Measurements from ENCODE around the gene SAMHD1. TPM values are rescaled to one million over a fixed set of nuclear protein-coding genes. Genes with fewer than 3 reads are reported as not detected.
"Not testable (repeated sequence)": the region's sequence is repeated elsewhere in the genome, so short reads cannot be mapped to it uniquely, and the experiment has no call there.

Gene SAMHD1
- total RNA-seq, 1 experiment from 2014 or later, result 10.2 TPM

DNA sequence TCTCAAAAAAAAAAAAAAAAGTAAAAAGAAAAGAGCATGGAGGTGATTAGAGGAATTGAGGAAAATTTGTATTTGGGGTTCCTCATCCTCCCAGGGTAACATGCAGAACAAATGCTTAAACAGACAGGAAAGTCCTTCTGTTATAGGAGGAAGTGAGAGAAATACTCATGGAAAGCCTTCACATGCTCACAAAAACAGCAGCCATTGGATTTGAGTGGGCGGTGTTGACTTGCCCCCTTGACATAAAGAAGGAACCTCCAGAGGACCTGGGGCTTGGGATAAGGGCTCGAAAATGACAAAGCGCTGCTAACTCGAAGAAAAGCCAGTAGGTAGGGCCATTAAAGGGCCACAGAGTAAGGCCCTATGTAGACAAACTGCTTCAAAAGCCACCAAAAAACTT, 17.5 kb upstream of the SAMHD1 start:
- H3K27me3 ChIP-seq (ENCODE audit: control insufficient read depth, insufficient read depth, low read length), result no peaks in the 10 kb centered on the region
- no peaks in the 10 kb centered on the region for H3K36me3 ChIP-seq (replicated peaks; ENCODE audit: control insufficient read depth, insufficient read depth, low read length)
- no peak for DNase-seq
- no peak overlapping the region for H3K4me3 ChIP-seq (ENCODE audit: insufficient read depth, low read depth, low read length)

DNA sequence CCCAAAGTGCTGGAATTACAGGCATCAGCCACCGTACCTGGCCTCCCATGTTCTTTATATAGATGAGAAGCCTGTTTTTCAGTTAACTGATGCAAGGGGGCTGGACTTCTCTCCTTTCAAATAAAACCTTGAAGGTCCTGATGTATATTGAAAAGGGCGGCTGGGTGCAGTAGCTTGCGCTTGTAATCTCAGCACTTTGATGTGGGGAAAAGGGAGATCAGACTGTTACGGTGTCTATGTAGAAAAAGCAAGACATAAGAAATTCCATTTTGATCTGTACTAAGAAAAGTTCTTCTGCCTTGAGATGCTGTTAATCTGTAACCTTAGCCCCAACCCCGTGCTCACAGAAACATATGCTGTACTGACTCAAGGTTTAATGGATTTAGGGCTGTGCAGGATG, 16.1 kb upstream of the SAMHD1 start:
- DNase-seq, result no peak
- H3K27me3 ChIP-seq (ENCODE audit: control insufficient read depth, insufficient read depth, low read length), result no peaks in the 10 kb centered on the region
- no peak overlapping the region for H3K4me3 ChIP-seq (ENCODE audit: insufficient read depth, low read depth, low read length)
- H3K36me3 ChIP-seq (replicated peaks; ENCODE audit: control insufficient read depth, insufficient read depth, low read length), result no peaks in the 10 kb centered on the region

DNA sequence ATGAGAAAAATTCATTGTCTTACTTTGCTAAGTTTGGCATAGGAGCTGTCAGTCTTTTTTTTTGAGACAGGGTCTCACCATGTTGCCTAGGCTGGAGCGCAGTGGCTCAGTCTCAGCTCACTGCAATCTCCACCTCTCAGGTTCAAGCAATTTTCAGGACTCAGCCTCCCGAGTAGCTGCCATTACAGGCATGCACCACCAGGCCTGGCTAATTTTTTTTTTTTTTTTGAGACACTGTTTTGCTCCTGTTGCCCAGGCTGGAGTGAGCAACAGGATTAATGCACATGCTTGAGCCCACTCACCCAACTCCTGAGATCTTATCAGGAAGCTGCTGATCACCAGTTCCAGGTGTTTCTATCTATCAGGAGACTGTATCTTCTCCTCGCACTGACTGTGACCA, 15.5 kb upstream of the SAMHD1 start:
- not testable (repeated sequence) for DNase-seq; H3K4me3 ChIP-seq (ENCODE audit: insufficient read depth, low read depth, low read length); H3K36me3 ChIP-seq (replicated peaks; ENCODE audit: control insufficient read depth, insufficient read depth, low read length); H3K27me3 ChIP-seq (ENCODE audit: control insufficient read depth, insufficient read depth, low read length)

DNA sequence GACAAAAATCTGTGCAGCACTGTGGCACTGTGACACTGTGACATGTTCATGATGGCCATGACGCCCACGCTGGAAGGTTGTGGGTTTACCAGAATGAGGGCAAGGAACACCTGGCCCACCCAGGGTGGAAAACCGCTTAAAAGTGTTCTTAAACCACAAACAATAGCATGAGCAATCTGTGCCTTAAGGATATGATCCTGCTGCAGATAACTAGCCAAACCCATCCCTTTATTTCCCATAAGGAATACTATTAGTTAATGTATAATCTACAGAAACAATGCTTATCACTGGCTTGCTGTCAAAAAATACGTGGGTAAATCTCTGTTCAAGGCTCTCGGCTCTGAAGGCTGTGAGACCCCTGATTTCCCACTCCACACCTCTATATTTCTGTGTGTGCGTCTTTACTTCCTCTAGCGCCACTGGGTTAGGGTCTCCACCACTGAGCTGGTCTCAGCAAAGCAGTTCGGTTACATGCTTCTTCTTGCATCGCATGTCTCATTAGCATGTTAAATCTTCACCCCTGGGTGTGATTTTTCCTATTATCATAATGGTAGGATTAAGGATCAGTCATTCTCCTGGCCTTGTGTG, 10.9 kb upstream of the SAMHD1 start:
- DNase-seq; H3K36me3 ChIP-seq (replicated peaks; ENCODE audit: control insufficient read depth, insufficient read depth, low read length); H3K4me3 ChIP-seq (ENCODE audit: insufficient read depth, low read depth, low read length); H3K27me3 ChIP-seq (ENCODE audit: control insufficient read depth, insufficient read depth, low read length): not testable (repeated sequence)

DNA sequence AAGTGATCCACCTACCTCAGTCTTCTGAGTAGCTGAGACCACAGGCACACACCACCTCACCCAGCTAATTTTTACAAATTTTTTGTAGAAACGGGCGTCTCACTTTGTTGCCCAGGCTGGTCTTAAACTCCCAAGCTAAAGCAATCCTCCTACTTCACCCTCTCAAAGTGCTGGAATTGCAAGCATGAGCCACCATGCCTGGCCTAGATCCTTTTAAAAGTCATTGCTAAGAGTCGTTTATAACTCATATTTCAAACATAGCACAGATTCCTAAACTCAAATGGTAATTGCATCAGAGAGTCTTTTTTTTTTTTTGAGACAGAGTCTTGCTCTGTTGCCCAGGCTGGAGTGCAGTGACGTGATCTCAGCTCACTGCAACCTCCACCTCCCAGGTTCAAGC, 7.7 kb upstream of the SAMHD1 start:
- Histone ChIP-seq H3K27me3 (ENCODE audit: control insufficient read depth, insufficient read depth, low read length) (no peaks in the 10 kb centered on the region), H3K36me3 (replicated peaks; ENCODE audit: control insufficient read depth, insufficient read depth, low read length) (no peaks in the 10 kb centered on the region), H3K4me3 (ENCODE audit: insufficient read depth, low read depth, low read length) (no peak overlapping the region)
- no peak for DNase-seq

DNA sequence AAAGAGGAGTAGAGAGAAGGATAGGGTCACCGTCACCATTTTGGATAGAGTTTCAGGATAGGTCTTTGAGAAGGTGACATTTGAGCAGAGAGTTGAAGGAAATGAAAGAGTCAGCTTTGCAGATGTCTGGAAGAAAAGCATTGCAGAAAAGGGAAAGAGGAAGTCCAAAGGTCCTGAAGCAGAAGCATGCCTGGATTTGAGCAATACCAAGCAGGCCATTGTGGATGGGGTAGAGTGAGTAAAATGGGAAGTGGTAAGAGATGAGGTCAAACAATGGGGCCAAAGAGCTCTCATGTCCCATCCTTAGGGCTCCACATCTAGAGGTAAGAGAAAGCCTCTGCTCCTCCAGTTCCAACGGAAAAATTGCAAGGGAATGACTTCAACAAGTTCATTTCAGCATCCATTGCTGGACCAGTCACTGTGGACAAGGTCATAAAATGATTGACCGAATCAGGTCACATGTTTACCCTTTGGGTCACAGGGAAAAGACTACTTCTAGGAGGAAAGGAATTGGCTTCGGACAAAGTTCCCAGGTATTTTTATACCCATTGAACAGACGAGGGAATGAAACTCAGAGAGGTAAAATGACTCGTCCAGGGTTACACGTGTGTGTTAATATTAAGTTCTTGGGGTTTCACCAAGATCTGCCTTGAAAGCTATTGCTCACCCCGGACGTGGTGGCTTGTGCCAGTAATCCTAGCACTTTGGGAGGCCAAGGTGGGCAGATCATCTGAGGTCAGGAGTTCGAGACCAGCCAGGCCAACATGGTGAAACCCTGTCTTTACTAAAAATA, 6.6 kb upstream of the SAMHD1 start:
- no peaks in the 10 kb centered on the region for H3K27me3 ChIP-seq (ENCODE audit: control insufficient read depth, insufficient read depth, low read length)
- no peak overlapping the region for H3K4me3 ChIP-seq (ENCODE audit: insufficient read depth, low read depth, low read length)
- no peaks in the 10 kb centered on the region for H3K36me3 ChIP-seq (replicated peaks; ENCODE audit: control insufficient read depth, insufficient read depth, low read length)
- no peak for DNase-seq

DNA sequence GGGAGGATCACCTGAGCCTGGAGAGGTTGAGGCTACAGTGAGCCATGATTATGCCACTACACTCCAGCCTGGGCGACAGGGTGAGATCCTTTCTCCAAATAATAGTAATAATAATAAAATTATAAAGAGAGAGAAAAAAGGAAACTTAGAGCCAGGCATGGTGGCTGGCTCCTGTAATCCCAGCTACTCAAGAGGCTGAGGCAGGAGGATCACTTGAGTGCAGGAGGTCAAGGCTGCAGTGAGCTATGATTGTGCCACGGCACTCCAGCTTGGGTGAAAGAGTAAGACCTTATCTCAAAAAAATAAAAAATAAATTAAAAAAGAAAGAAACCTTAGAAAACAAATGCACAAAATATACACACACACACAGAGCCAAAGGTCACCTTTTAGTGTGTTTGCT, 5.2 kb upstream of the SAMHD1 start:
- DNase-seq, result no peak
- Histone ChIP-seq H3K27me3 (ENCODE audit: control insufficient read depth, insufficient read depth, low read length) (no peaks in the 10 kb centered on the region), H3K4me3 (ENCODE audit: insufficient read depth, low read depth, low read length) (no peak overlapping the region), H3K36me3 (replicated peaks; ENCODE audit: control insufficient read depth, insufficient read depth, low read length) (no peaks in the 10 kb centered on the region)

DNA sequence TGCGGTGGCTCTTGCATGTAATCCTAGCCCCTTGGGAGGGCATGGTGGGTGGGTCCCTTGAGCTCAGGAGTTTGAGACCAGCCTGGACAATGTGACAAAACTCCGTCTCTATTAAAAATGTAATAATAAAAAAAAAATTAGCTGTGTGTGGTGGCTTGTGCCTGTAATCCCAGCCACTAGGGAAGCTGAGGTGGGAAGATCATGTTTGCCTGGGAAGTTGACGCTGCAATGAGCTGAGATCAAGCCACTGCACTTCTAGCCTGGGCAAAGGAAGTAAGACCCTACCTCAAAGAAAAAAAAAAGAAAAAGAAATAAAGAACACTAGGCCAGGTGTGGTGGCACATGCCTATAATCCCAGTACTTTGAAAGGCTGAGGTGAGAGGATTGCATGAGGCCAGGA, 4.5 kb upstream of the SAMHD1 start:
- Histone ChIP-seq H3K27me3 (ENCODE audit: control insufficient read depth, insufficient read depth, low read length) (peaks cover 1% of the 10 kb centered on the region; the same call in 1 of the 2 replicates), H3K4me3 (ENCODE audit: insufficient read depth, low read depth, low read length) (no peak overlapping the region), H3K36me3 (replicated peaks; ENCODE audit: control insufficient read depth, insufficient read depth, low read length) (no peaks in the 10 kb centered on the region)
- DNase-seq, result no peak

DNA sequence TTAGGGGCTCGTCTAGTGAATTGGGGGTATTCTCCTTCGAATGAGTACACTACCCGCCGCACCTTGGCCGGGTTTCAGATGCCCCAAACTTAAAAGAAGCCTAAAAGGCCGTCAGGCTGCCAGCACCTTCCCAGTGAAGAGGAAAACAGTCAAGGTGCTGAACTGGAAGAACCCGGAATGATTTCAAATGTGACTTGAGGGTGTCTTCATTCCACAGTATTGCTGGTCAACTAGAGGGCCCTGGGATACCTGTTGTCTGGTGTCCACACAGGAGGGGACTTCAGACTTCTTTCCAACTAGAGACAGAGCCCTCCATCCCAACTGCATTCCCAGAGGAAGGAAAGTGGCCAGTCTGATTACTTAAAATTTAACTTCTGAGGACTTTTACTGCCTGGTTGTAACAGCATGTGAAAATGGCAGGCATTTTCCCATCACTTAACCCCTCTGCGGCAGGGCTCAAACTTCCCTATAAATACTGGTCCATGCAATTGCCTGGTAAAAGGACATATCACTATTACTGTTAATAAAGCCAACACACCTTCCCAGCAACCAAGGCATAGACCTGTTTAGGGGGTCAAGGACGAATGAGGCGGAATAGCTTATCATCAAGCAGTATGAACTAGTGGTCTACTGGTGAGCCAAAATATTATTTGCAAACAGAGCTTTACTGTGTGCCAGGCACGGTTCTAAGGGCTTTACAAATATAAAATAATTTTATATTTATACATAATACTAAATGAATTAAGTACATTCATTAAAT, 651 bp upstream of the SAMHD1 start:
- no peak for DNase-seq
- Histone ChIP-seq H3K27me3 (ENCODE audit: control insufficient read depth, insufficient read depth, low read length) (peaks cover 5% of the 10 kb centered on the region; the same call in 1 of the 2 replicates), H3K4me3 (ENCODE audit: insufficient read depth, low read depth, low read length) (peak overlapping the region; percentile 85), H3K36me3 (replicated peaks; ENCODE audit: control insufficient read depth, insufficient read depth, low read length) (no peaks in the 10 kb centered on the region)

DNA sequence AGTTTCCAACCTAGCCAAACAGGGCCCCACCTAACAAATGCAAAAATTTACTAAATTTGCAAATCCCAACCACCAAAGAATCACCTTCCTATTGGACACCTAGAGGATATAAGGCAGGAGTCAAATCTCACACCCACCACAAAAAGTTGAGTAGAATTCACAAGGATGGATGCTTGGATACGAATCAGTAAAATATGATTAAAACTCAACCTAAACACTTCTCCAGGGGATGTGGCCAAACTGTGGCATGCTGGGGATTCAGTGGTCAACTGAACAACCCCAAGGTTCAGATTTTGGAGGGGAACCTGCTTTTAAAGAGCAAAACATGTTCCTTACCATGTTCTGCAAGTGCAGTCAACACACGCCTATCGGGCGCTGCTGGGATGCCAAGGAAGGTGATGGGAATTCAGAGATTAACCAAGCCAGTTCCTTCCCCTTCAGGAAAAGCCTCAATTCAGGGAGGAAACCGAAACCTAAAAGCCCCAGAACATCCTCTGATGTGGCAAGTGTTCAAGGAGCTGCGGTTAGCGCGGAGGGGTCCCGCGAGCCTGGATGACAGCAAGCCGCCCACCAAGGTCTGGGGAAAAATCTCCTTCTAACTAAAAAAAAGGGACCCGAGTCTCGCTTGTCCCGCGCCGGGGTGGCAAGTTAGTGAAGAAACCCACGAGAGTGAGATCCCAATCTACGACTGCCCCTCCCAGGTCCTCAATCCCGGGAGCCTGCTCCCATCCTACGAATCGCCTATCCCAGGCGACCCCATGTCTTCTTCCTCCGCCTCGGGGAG, 902 bp downstream of the SAMHD1 start:
- H3K36me3 ChIP-seq (replicated peaks; ENCODE audit: control insufficient read depth, insufficient read depth, low read length), result no peaks in the 10 kb centered on the region
- H3K4me3 ChIP-seq (ENCODE audit: insufficient read depth, low read depth, low read length), result peak overlapping the region; percentile 85
- peaks cover 5% of the 10 kb centered on the region; the same call in 1 of the 2 replicates for H3K27me3 ChIP-seq (ENCODE audit: control insufficient read depth, insufficient read depth, low read length)
- DNase-seq, result peak; percentile 59

DNA sequence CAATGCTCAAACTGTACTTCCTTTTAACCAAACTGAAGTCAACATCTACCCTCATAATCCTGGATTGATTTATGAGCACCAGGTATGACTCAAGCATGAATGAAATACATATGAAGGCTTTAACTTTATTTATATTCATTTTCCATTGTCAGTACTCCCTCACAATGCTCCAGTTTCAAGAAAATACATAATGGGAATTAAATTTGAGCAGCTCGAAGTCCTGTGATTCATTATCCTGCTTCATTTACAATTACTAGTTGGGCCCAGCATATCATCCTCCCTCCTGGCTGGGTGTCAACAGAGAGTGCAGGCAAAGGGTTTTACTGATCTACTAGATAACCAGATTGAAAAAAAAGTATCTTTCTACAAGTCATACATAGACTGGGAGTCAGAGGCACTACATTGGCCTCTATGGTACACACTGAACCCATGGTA, 10.1 kb downstream of the SAMHD1 start:
- Histone ChIP-seq H3K36me3 (replicated peaks; ENCODE audit: control insufficient read depth, insufficient read depth, low read length) (peaks cover 5% of the 10 kb centered on the region), H3K4me3 (ENCODE audit: insufficient read depth, low read depth, low read length) (no peak overlapping the region), H3K27me3 (ENCODE audit: control insufficient read depth, insufficient read depth, low read length) (no peaks in the 10 kb centered on the region; the same call in 1 of the 2 replicates)
- no peak for DNase-seq

DNA sequence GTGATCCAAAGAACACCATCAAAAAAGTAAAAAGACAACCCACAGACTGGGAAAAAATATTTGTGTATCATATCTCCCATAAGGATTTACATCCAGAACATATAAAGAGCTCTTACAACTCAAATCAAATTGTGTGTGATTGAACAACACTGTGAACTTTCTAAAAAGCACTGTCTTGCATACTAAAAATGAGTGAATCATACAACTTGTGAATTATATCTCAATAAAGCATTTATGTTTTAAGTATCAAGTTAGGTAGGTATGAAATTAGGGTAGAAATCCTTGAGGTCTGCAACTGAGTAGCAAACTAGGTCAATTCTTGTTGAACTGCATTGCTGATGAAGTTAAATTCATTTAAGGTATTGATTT, 14.1 kb downstream of the SAMHD1 start:
- Histone ChIP-seq H3K4me3 (ENCODE audit: insufficient read depth, low read depth, low read length) (no peak overlapping the region), H3K27me3 (ENCODE audit: control insufficient read depth, insufficient read depth, low read length) (no peaks in the 10 kb centered on the region), H3K36me3 (replicated peaks; ENCODE audit: control insufficient read depth, insufficient read depth, low read length) (peaks cover 4% of the 10 kb centered on the region)
- no peak for DNase-seq

DNA sequence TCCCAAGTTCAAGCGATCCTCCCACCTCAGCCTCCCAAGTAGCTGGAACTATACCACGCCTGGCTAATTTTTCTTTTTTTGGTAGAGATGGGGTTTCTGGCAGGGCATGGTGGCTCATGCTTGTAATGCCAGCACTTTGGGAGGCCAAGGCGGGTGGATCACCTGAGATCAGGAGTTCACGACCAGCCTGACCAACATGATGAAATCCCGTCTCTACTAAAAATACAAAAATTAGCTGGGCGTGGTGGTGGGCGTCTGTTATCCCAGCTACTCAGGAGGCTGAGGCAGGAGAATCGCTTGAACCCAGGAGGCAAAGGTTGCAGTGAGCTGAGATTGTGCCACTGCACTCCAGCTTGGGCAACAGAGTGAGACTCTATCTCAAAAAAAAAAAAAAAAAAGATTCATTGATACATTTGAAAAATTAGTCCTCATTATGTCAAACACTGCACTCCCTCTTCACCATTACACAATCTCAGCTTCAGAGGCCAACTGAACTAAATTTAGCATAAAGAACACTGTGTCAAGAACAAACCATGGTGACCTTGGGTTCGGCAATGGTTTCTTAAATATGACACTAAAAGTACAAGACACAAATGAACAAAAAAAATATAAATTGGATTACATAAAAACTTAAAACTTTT, 14.6 kb downstream of the SAMHD1 start:
- not testable (repeated sequence) for H3K4me3 ChIP-seq (ENCODE audit: insufficient read depth, low read depth, low read length); DNase-seq; H3K36me3 ChIP-seq (replicated peaks; ENCODE audit: control insufficient read depth, insufficient read depth, low read length); H3K27me3 ChIP-seq (ENCODE audit: control insufficient read depth, insufficient read depth, low read length)

DNA sequence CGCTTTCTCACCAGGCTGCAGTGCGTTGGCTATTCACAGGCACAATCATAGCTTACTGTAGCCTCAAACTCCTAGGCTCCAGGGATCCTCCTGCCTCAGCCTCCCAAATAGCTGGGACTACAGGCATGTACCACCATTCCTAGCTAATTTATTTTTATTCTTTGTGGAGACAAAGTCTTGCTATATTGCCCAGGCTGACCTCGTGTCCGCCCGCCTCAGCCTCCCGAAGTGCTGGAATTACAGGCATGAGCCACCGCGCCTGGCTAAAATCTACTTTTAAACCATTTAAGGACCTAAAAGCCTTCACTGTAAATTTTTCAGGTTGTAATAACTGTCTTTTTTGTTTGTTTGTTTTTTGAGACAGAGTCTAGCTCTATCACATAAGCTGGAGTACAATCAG, 15.2 kb downstream of the SAMHD1 start:
- peaks cover 4% of the 10 kb centered on the region for H3K36me3 ChIP-seq (replicated peaks; ENCODE audit: control insufficient read depth, insufficient read depth, low read length)

More for the DNA sequence above, 15.2 kb downstream of the SAMHD1 start:
- no peak for DNase-seq
- H3K4me3 ChIP-seq (ENCODE audit: insufficient read depth, low read depth, low read length), result no peak overlapping the region
- no peaks in the 10 kb centered on the region for H3K27me3 ChIP-seq (ENCODE audit: control insufficient read depth, insufficient read depth, low read length)

Data from H7 (cell line).